GM12801 (cell line): ENCODE results near the gene CYB5RL.

Experiments
- TF ChIP-seq, protein P1 (sequence below): IDR thresholded peaks from one replicate; pipeline ENCODE4 v1.5.1; 2011; ENCODE audit warnings: control low read depth; ENCODE audit not compliant: insufficient read length; ENCODE audit errors: extremely low read depth

The CYB5RL gene

DNA sequence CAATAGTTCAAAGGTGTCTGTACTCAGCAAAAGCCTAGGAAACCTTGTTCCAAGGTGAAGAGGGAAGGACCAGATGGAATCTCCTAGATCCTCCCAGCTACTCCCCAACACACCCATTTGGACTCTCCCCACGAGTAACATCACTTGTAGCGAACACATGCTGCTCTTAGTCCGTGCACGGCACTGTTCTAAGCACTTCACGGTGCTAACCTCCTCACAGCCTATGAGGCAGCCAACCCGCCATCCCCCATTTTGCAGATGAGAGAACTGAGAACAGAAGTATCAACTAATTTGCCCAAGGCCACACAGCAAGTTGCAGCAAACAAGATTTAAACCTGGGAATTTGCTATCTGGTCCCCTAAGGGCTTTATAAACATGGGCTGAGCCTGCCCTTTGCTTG is 24.4 kb upstream of the CYB5RL start:
- TF ChIP-seq, protein P1, sequence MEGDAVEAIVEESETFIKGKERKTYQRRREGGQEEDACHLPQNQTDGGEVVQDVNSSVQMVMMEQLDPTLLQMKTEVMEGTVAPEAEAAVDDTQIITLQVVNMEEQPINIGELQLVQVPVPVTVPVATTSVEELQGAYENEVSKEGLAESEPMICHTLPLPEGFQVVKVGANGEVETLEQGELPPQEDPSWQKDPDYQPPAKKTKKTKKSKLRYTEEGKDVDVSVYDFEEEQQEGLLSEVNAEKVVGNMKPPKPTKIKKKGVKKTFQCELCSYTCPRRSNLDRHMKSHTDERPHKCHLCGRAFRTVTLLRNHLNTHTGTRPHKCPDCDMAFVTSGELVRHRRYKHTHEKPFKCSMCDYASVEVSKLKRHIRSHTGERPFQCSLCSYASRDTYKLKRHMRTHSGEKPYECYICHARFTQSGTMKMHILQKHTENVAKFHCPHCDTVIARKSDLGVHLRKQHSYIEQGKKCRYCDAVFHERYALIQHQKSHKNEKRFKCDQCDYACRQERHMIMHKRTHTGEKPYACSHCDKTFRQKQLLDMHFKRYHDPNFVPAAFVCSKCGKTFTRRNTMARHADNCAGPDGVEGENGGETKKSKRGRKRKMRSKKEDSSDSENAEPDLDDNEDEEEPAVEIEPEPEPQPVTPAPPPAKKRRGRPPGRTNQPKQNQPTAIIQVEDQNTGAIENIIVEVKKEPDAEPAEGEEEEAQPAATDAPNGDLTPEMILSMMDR, result no peak

DNA sequence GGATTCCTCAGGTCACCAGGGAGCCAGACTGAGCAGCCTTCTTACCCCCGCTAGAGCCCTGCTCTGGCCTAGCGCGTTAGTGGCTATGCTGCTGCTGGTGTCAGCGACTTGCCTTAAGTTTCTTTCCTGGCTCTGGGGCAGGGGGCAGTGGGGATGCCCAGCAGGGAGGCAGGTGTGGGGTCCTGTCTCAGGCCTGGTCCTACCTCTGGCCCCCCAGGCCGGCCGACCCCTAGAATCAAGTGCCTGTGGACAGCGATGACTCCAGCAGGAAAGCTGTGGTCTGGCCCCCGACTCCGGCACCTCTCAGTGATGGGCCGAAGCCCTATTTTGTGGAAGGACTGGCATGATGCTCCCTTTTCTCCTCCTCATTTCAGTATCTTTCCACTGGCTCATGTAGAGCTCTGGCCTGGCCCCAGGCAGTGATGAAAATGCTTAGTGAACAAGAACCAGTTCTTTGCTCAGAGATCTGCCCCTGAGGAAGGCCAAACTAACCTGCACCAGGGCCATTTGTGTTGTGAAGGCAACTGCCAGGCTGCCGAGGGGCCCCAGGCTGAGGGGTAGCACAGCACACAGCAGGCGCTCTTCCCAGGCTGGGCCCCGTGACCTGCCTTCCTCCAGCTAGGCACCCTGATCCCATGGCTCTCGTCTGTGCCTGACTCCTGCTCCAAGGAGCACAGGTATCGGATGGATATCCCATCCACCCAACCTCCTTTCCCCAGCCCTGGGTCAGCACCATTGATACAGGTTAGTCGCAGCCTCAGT is 23.8 kb upstream of the CYB5RL start:
- TF ChIP-seq, protein P1, result no peak

DNA sequence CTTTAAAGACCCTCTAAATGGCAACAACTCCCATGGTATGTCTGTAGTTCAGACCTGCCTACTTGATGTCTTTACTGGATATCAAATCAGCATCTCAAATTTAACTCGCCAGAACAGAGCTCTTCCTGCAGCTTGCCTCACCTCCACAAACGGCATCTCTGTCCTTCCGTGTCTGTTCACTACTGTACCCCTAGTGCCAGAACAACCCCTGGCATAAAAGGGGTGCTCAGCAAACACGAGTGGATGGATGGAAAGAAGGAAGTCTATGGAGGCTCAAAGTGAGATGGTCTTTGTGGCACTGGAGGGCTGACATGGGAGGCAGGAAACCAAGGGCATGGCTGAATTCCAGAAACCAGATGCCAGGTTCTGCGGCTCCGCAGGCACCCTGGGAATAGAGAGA is 22.9 kb upstream of the CYB5RL start:
- TF ChIP-seq, protein P1, result no peak

DNA sequence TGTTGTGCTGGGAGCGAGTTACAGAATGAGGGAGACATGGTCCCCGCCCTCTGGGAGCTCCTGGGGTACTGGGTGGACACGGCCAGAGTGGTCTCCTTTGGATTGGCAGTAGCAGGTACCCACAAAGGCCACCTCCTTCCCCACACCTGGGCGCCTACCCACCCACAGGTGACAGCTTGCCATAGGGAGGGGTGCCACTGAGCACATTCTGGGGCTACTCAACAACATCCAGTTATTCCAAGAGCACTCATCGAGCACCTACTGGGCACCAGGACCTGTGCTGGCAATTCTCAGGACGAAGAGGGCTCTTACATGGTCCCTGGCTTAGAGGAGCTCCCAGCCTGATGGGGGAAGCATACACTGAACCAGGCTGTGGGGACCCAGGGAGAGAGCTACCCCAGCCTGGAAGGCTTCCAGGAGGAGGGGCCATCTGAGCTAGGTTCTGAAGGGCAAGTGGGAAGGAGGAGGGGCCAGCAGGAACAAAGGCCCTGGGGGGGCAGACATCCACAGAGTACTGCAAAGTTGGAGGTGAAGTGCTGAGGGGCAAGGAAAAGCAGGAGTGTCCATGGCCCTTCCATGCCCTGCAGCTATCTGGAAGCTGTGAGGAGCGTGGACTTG is 22.1 kb upstream of the CYB5RL start:
- TF ChIP-seq, protein P1, result no peak

DNA sequence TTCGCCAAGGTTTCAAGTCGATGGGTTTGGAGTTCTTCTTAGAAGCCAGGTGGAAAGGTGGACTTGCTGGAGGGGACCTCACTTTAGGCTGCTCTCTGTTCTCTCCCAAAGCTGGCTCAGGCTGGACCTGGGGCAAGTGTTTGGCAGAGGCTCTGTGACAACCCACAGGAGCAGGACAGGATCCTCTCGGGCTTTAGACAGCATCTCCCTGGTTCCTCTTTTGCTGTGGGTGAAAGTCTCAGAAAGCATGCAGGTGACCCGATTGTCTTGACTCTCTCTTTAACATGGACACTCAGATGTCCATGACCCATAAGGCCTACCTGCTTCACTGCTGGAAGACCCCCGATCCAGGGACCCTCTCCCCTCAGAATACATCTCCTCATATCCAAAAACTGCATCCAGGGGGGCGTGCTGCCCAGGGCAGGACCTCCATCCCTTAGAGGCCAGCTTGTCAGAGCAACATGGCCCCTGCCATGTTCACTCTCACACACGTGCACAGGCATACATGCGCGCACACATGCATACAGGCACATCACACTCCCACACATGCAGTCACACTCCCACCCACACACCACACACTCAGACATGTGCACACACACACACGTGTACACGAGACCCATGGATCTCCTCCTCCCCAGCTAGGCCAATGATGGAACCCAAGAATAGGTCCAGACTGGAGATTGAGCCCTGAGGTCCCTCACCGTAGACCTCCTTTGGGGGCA is 21.4 kb upstream of the CYB5RL start:
- TF ChIP-seq, protein P1, result no peak

DNA sequence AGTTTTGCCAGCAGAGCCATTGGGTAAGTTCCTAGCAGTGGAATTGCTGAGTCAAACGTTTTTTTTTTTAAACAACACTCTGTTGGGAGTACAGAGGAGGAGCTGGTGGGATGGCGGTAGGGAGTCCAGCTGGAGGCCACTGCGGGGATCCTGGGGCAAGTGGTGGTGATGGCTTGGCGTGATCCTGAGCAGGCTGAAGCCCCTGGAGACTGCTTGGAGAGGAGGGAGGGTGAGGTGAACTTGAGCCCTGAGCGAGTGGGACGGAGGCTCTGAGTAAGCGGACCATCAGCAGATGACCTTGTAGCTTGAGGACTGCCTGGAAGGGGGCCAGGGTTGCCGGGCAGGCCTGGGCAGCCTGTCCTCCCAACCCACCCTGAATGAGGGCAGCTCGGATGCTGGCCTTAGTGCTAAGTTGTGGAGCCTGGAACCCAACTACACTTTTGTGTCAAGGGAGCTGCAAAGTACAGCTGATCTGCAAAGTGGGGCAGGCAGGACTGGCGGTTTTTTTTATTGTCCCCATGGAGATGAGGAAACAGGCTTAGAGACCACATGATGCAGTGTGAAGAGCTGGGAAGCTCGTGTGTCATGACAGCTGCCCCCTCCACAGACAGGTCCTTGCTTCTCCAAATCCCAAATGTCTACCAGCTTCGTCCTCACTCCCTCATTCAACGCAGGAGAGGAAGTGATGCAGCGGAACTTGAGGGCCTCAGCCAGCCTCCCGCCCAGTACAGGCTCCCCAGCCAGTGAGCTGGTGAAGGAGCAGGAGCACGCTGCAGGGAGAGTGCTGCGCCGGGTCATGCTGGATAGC is 20.4 kb upstream of the CYB5RL start:
- TF ChIP-seq, protein P1, result no peak

- TF ChIP-seq, protein P1, result no peak
Measured at GRCh38 chr1:54219688-54220003, 19.8 kb upstream of the CYB5RL start.
